GM21717 (cell line): Measurements from ENCODE around the gene SLC13A3.
"Not testable (repeated sequence)": the region's sequence is repeated elsewhere in the genome, so short reads cannot be mapped to it uniquely, and the experiment has no call there.

Experiments used
- ATAC-seq: cut with Tn5 transposase; IDR thresholded peaks from one replicate; pipeline ENCODE4 v1.9.1; 2021; ENCODE audit warnings: mild to moderate bottlenecking, moderate library complexity; ENCODE audit not compliant: unreplicated experiment

The SLC13A3 gene

DNA sequence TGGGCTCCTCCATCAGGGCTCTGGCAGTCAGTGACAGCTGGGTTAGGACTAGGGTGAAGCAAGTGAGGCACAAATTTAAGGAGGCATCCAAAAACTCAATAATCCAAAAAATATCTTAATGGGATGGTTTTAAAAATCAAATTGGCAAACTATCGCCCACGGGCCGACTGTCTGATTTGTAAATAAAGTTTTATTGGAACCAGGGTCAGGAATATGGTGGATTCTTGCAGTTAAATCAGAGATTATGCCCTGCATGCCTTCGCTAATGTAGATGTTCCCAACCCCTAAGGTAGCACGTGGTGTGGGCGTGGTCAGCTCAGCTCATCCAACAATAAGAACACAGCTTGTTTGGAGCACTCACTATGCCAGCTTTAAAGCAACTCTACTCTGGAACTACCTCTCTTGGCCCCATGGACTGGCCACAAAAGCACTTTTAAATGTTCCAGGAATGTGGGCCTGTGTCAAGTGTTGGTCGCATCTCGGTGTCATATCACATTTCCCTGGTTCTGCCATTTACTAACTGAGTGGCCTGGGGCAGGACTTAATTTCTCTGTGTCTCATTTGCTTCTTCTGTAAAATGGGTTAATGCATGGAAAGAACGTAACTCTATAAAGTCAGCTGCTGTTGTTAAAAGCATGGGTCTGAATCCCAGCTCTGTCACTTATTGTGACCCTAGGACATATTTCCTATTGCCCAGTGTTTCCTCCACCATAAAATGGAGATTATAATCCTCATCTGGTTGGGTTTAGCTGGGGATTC is 31.0 kb upstream of the SLC13A3 start:
- ATAC-seq: no peak

- no peak for ATAC-seq
These were observed 30.0 kb upstream of the SLC13A3 start for GRCh38 chr20:46681032-46681854.

- ATAC-seq: no peak
These were observed 29.4 kb upstream of the SLC13A3 start for GRCh38 chr20:46680684-46681031.

- no peak for ATAC-seq
These were observed 27.3 kb upstream of the SLC13A3 start for GRCh38 chr20:46678516-46678915.

DNA sequence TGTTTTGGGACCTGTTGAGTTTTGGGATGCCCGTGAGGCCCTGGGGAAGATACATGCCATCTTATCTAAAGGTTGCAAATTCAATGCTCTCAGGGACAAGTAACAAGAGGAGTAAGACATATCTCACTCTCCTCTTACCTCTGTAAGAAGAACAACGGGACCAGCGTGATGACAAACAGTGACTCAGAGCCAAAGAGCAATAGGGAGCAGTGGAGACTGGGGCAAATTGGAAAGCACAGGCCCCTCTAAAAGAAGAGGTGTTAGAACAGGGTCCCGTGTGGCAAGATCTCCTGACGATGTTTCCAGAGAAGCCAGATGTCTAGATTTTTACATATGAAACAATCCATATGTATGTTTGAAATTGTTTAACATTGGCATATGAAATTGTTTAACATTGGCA is 26.3 kb upstream of the SLC13A3 start:
- ATAC-seq: no peak

GRCh38 chr20:46676649-46677316 is 25.5 kb upstream of the SLC13A3 start:
- not testable (repeated sequence) for ATAC-seq

GRCh38 chr20:46674253-46675083 is 23.2 kb upstream of the SLC13A3 start:
- no peak for ATAC-seq

DNA sequence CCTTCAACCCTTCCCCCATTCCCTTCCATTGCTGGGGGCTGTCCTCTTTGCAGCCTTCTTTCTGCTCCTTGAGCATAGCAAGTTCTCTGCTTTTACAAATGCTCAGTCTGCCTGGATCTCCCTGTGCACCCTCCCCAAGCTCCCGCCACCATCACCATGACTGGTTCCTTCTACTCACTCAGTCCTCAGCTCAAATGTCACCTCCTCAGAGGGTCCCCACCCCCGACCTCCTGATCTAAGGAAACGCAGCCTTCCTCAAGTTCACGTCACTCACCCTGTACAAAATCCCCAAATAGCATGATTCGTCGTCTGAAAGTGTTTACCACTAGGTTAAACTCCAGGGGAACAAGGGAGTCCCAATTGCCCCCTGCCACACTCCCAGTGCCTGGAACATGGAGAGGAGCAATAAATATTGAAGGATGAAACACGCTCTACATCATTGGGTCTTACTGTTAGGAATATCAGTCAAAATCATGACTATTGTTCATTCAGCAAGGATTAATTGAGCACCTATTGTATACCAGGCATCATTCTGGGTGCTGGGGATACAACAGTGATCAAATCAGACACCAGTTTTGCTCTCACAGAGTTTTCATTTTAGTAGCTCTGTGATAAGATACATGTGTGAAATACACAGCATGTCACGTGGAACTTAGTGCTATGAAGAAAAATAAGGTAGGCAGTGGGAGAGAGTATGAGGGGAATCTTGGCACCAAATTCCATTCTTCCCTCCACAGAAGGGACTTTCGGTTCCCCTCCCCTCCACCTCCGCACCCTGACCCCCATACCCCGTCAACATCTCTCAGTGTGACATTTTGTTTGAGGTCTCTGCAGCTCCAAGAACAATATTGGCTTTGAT is 22.4 kb upstream of the SLC13A3 start:
- ATAC-seq: no peak

GRCh38 chr20:46672543-46673148 is 21.4 kb upstream of the SLC13A3 start:
- ATAC-seq: no peak

- ATAC-seq: no peak
These were observed 20.7 kb upstream of the SLC13A3 start for GRCh38 chr20:46671866-46672542.

GRCh38 chr20:46670585-46671584 is 19.6 kb upstream of the SLC13A3 start:
- ATAC-seq: no peak

DNA sequence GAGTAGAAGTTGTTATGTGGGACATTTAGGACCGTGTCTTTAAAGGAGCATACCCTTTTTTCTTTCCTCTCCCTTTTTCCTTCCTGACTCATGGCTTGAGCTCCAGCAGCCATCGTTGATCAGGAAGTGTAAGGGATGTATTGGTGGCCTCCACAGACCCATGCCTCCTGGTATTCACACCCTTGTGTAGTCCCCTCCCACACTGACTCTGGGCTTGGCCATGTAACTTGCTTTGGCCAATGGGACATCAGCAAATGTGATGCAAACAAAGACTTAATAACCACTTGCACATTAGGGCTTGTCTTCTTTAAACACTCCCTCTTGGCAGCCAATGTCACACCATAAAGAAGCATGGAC is 18.9 kb upstream of the SLC13A3 start:
- no peak for ATAC-seq

DNA sequence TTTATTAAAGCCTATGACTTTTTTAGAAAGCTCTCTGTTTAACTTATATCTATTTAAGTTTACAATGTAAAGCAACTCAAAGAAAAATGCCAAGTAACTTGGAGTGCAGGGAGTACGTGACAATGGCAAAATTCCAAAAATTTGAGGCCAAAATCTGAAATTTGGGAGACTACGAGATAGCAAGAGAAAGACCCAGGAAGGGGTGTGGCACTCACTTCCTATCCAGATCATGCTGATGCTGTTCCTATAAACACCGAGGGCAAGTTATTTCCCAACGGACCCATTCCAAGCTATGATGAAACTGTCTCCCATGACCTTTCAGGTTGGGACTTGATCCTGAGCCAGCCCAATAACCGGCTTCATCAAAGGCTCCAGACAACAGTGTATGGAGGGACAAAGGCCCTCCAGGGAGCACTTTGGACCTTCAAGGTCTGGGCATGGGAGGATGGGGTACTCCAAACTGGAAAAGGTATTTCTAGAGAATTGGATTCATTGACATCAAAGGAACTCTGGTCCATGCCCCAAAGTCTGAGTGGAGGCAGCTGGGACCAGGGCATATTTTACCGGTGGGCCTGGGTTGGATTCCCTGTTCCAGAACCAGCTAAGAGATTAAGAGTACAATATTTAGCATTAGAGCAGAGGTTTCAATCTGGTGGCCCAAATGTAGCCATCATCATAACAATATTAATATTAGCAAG is 15.7 kb upstream of the SLC13A3 start:
- no peak for ATAC-seq

DNA sequence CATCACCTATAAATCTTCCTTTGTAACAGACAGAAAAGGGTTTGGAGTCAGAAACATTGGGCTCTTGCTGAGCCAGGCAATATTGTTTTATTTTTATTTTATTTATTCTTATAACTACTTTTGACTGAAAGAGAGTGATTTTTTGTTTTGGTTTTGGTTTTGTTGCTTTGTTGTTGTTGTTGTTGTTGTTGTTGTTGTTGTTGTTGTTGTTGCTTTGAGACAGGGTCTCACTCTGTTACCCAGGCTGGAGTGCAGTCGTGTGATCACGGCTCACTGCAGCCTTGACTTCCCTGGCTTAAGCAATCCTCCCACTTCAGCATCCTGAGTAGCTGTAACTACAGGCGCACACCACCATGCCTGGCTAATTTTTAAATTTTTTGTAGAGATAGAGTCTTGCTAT is 15.0 kb upstream of the SLC13A3 start:
- no peak for ATAC-seq

- no peak for ATAC-seq
These were observed 14.3 kb upstream of the SLC13A3 start for GRCh38 chr20:46665602-46666001.

DNA sequence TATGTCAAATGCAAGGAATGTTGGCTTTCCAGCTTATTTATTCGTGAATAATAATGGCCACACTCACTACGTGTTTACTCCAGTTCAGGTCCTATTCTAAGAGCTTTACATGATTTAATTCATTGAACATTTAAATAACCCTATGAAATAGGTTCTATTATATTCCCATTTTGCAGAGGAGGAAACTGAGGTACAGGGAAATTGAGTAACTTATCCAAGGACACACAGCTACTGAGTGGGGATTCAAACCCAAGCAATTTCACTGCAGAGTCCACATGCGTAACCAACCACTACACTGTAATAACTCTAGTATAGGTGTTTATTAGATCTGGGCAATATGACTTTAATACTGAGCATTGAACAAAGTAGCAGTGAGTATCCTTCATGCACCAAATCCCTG is 12.3 kb upstream of the SLC13A3 start:
- no peak for ATAC-seq

DNA sequence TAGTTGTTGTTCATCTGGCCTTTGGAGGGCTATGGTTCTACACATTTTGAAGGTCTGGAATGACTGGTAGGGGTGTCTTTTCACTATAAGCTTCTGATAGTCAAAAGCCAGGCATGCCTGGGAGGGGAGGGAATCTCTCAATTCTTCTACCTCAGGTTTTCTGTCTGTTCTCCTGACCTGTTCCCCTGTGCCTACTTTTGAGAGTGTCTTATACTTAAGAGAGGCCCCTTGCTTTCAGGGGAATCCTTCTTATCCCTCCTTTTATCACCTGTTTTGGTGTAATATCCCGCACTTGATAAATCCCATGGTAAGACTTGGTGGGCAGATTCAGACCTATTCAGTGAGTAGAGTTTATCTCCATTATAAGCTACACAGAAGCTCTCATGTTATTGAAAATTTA is 10.4 kb upstream of the SLC13A3 start:
- no peak for ATAC-seq
